WTC11 (cell line): ENCODE measurements around the gene PAWR.
A peak's percentile ranks its signal among the peaks of the same experiment; 100 is the strongest.

Experiments used
- CREM ChIP-seq: sonication (generic); formaldehyde crosslinking; IDR thresholded peaks from 2 replicates; pipeline ENCODE4 v1.8.1; 2022; ENCODE audit warnings: mild to moderate bottlenecking, missing genetic modification reagents, moderate library complexity
- CTCF ChIP-seq: fragments of 200-600 bp; IDR thresholded peaks from 2 replicates; pipeline ENCODE4 v1.8.0; 2022; ENCODE audit warnings: antibody characterized with exemption
- ESRRA ChIP-seq: sonication (generic); formaldehyde crosslinking; IDR thresholded peaks from 2 replicates; pipeline ENCODE4 v1.8.1; 2022; ENCODE audit warnings: mild to moderate bottlenecking, missing genetic modification reagents, borderline replicate concordance
- HMGXB4 ChIP-seq: sonication (generic); formaldehyde crosslinking; IDR thresholded peaks from 2 replicates; pipeline ENCODE4 v1.8.1; 2023; ENCODE audit warnings: mild to moderate bottlenecking, moderate library complexity, missing genetic modification reagents
- MXD4 ChIP-seq: fragments of 250-450 bp; sonication (Bioruptor Pico); IDR thresholded peaks from 2 replicates; pipeline ENCODE4 v1.8.0; 2021; ENCODE audit warnings: mild to moderate bottlenecking, moderate library complexity, borderline replicate concordance
- NR2C2 ChIP-seq: sonication (generic); formaldehyde crosslinking; IDR thresholded peaks from 2 replicates; pipeline ENCODE4 v1.8.0; 2022; ENCODE audit warnings: mild to moderate bottlenecking, missing genetic modification reagents
- SP1 ChIP-seq: sonication (generic); formaldehyde crosslinking; conservative IDR thresholded peaks from 2 replicates; pipeline ENCODE4 v1.8.1; 2022; ENCODE audit warnings: missing genetic modification reagents
- TP53 ChIP-seq: sonication (generic); formaldehyde crosslinking; IDR thresholded peaks from 2 replicates; pipeline ENCODE4 v1.8.1; 2023; ENCODE audit warnings: mild to moderate bottlenecking, missing genetic modification reagents
- USF1 ChIP-seq: sonication (generic); formaldehyde crosslinking; IDR thresholded peaks from 2 replicates; pipeline ENCODE4 v1.8.0; 2022; ENCODE audit warnings: mild to moderate bottlenecking, missing genetic modification reagents

GRCh38 chr12:79737875-79738718, 47.3 kb upstream of the PAWR start:
- TF ChIP-seq TP53 (CRISPR knock-in tag) (no peak), ESRRA (CRISPR knock-in tag) (no peak), CTCF (peak; percentile 49; the same call in 1 of the 2 replicates), HMGXB4 (no peak), NR2C2 (CRISPR knock-in tag) (no peak), SP1 (CRISPR knock-in tag) (no peak), USF1 (CRISPR knock-in tag) (no peak), MXD4 (CRISPR knock-in tag) (no peak), CREM (no peak)
